ENCODE measurements around the gene GLI3. TPM values are rescaled to one million over a fixed set of nuclear protein-coding genes. Genes with fewer than 3 reads are reported as not detected.

GLI3 gene
- total RNA-seq, 1 donor: 4.3 TPM

GRCh38 chr7:42090056-42090455, 147.0 kb downstream of the GLI3 start:
- TF ChIP-seq, protein P1, sequence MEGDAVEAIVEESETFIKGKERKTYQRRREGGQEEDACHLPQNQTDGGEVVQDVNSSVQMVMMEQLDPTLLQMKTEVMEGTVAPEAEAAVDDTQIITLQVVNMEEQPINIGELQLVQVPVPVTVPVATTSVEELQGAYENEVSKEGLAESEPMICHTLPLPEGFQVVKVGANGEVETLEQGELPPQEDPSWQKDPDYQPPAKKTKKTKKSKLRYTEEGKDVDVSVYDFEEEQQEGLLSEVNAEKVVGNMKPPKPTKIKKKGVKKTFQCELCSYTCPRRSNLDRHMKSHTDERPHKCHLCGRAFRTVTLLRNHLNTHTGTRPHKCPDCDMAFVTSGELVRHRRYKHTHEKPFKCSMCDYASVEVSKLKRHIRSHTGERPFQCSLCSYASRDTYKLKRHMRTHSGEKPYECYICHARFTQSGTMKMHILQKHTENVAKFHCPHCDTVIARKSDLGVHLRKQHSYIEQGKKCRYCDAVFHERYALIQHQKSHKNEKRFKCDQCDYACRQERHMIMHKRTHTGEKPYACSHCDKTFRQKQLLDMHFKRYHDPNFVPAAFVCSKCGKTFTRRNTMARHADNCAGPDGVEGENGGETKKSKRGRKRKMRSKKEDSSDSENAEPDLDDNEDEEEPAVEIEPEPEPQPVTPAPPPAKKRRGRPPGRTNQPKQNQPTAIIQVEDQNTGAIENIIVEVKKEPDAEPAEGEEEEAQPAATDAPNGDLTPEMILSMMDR (IDR thresholded peaks at IDR 0.05; ENCODE audit: insufficient read depth, low read depth, low read length): no peak
- no peak overlapping the region for H3K4me3 ChIP-seq (ENCODE audit: low read depth, low read length)
- DNase-seq (ENCODE audit: low read depth): no peak

DNA sequence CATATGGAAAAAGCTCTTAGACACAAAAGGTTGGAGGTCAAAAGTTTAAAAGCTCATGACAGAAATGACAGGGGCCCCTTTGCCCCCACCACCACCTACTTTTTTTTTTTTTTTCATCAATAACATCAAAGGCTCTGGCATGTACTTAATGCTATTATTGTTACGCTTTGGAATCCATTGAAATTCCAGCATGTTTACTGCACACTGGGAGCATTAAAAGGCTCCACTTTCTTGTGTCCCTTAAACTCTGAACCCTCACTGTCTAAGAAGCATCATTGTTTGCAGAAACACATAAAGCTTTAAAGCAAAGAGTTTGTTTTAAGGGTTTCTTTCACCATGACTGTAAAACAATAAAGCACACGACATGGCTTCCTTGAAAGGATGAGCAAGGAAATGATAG, 149.4 kb downstream of the GLI3 start:
- TF ChIP-seq, protein P1 (IDR thresholded peaks at IDR 0.05; ENCODE audit: insufficient read depth, low read depth, low read length): no peak
- DNase-seq (ENCODE audit: low read depth): no peak
- no peak overlapping the region for H3K4me3 ChIP-seq (ENCODE audit: low read depth, low read length)

- DNase-seq (ENCODE audit: low read depth): no peak
- H3K4me3 ChIP-seq (ENCODE audit: low read depth, low read length): no peak overlapping the region
- TF ChIP-seq, protein P1 (IDR thresholded peaks at IDR 0.05; ENCODE audit: insufficient read depth, low read depth, low read length): no peak
Observed at GRCh38 chr7:42085531-42085930, 151.5 kb downstream of the GLI3 start.

DNA sequence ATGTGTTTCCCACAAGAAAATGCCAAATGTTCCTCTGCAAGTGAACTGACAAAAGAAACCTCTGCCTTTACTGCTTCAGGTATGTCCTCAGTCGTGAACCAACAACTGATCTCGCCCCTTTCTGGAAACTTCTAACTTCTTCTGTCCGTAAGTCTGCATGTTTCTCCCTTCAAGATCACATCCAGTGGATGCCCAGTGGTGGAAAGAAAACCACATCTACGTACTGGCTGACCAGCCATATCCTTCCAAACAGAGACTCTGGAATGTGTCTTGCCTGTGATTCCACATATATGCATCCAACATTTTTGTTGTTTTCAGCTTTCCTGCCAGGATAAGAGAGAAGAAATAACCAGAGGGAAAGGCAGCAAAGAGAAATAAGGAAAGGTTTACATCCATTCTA, 152.7 kb downstream of the GLI3 start:
- TF ChIP-seq, protein P1 (IDR thresholded peaks at IDR 0.05; ENCODE audit: insufficient read depth, low read depth, low read length): no peak
- H3K4me3 ChIP-seq (ENCODE audit: low read depth, low read length): no peak overlapping the region
- DNase-seq (ENCODE audit: low read depth): no peak

GRCh38 chr7:42083284-42083683, 153.7 kb downstream of the GLI3 start:
- H3K4me3 ChIP-seq (ENCODE audit: low read depth, low read length): no peak overlapping the region
- TF ChIP-seq, protein P1 (IDR thresholded peaks at IDR 0.05; ENCODE audit: insufficient read depth, low read depth, low read length): no peak
- DNase-seq (ENCODE audit: low read depth): no peak

GRCh38 chr7:42082144-42082543, 154.9 kb downstream of the GLI3 start:
- DNase-seq (ENCODE audit: low read depth): peak; percentile 49
- TF ChIP-seq, protein P1 (IDR thresholded peaks at IDR 0.05; ENCODE audit: insufficient read depth, low read depth, low read length): no peak
- no peak overlapping the region for H3K4me3 ChIP-seq (ENCODE audit: low read depth, low read length)

DNA sequence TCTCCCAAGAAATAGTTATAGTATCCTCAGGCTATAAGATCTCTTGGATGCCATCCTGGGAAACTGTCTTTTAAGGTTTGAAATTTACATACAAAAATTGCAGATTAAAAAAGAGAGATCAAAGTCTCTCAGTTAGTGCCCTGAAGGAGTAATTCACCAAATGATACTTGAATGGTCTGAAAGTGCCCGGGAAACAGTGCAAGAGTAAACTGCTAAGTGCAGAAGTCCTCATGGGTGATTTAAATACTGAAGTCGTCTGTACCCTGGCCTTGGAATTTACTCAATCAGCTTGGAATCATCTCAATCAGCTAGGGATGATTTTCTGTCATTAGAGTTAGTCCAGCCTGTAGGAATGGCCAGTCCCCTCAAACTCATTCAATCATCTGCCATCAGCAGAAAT, 155.3 kb downstream of the GLI3 start:
- no peak overlapping the region for H3K4me3 ChIP-seq (ENCODE audit: low read depth, low read length)
- TF ChIP-seq, protein P1 (IDR thresholded peaks at IDR 0.05; ENCODE audit: insufficient read depth, low read depth, low read length): no peak
- DNase-seq (ENCODE audit: low read depth): no peak

All from fibroblast of villous mesenchyme (primary cell).